Liver (tissue), 9 donors: Measurements from ENCODE around the gene NAV2. TPM values are rescaled to one million over a fixed set of nuclear protein-coding genes. Genes with fewer than 3 reads are reported as not detected.

Experiments
- DNase-seq: peaks from one replicate; pipeline ENCODE4 v3.0.0-alpha.2; 2017; ENCODE audit warnings: low spot score
- H3K27ac ChIP-seq, 2 donors: one replicate each; pipeline ENCODE4 v1.7.0; 2013; ENCODE audit warnings: inconsistent platforms in 2 of 2, low read length in 2 of 2, control low read depth in 1 of 2, low read depth in 1 of 2, mild to moderate bottlenecking in 1 of 2
- H3K27me3 ChIP-seq, 4 donors: one replicate each; pipeline versions ENCODE4 v1.6.1 to v1.7.0; 2013; ENCODE audit warnings: low read length in 3 of 4, inconsistent platforms in 1 of 4, mild to moderate bottlenecking in 1 of 4, moderate library complexity in 1 of 4; ENCODE audit not compliant: control insufficient read depth in 4 of 4, insufficient read depth in 4 of 4
- H3K36me3 ChIP-seq, 4 donors: one replicate each; pipeline versions ENCODE4 v1.6.1 to v1.7.0; 2013; ENCODE audit warnings: low read length in 3 of 4, mild to moderate bottlenecking in 3 of 4, low read depth in 1 of 4, moderate library complexity in 1 of 4; ENCODE audit not compliant: control insufficient read depth in 4 of 4, insufficient read depth in 3 of 4
- H3K4me1 ChIP-seq, 4 donors: one replicate each; pipeline versions ENCODE4 v1.6.1 to v1.7.0; 2013; ENCODE audit warnings: low read length in 3 of 4, mild to moderate bottlenecking in 3 of 4, moderate library complexity in 1 of 4; ENCODE audit not compliant: control insufficient read depth in 4 of 4, insufficient read depth in 4 of 4
- H3K4me3 ChIP-seq, 3 donors: one replicate each; pipeline versions ENCODE4 v1.6.1 to v1.7.0; 2013; ENCODE audit warnings: low read length in 3 of 3, control low read depth in 1 of 3, low read depth in 1 of 3, mild to moderate bottlenecking in 1 of 3
- H3K9ac ChIP-seq, 2 donors: one replicate each; pipeline ENCODE4 v1.7.0; 2013; ENCODE audit warnings: low read length in 2 of 2, mild to moderate bottlenecking in 2 of 2, moderate library complexity in 2 of 2, control low read depth in 1 of 2, low read depth in 1 of 2
- H3K9me3 ChIP-seq, 4 donors: one replicate each; pipeline versions ENCODE4 v1.6.1 to v1.7.0; 2013; ENCODE audit warnings: low read length in 3 of 4; ENCODE audit not compliant: control insufficient read depth in 4 of 4
- ATF3 ChIP-seq: IDR thresholded peaks from 2 replicates; pipeline ENCODE4 v1.6.1; 2016; ENCODE audit warnings: antibody characterized with exemption
- CTCF ChIP-seq: fragments of 150-350 bp; IDR thresholded peaks from 2 replicates; pipeline ENCODE4 v1.5.1; 2017; ENCODE audit warnings: improper control_type of control experiment, low read depth, low read length; ENCODE audit not compliant: missing input control
- FOXA1 ChIP-seq: IDR thresholded peaks from 2 replicates; pipeline ENCODE4 v1.6.1; 2016; ENCODE audit warnings: antibody characterized with exemption
- FOXA2 ChIP-seq: IDR thresholded peaks from 2 replicates; pipeline ENCODE4 v1.6.1; 2016; ENCODE audit warnings: antibody characterized with exemption
- HNF4A ChIP-seq, 2 donors: conservative IDR thresholded peaks; 2 replicates each; pipeline ENCODE4 v1.6.1; 2016; ENCODE audit warnings: antibody characterized with exemption in 2 of 2, mild to moderate bottlenecking in 2 of 2
- HNF4G ChIP-seq: IDR thresholded peaks from 2 replicates; pipeline ENCODE4 v1.6.1; 2016; ENCODE audit warnings: antibody characterized with exemption
- JUND ChIP-seq, 2 donors: IDR thresholded peaks; 2 replicates each; pipeline ENCODE4 v1.6.1; 2016; ENCODE audit warnings: antibody characterized with exemption in 2 of 2
- RAD21 ChIP-seq, 2 donors: IDR thresholded peaks; 2 replicates each; pipeline ENCODE4 v1.6.1; 2016; ENCODE audit warnings: antibody characterized with exemption in 2 of 2, mild to moderate bottlenecking in 2 of 2
- REST ChIP-seq: IDR thresholded peaks from 2 replicates; pipeline ENCODE4 v1.6.1; 2016; ENCODE audit warnings: antibody characterized with exemption, mild to moderate bottlenecking
- RXRA ChIP-seq, 2 donors: IDR thresholded peaks; 2 replicates each; pipeline ENCODE4 v1.6.1; 2017 to 2018; ENCODE audit warnings: antibody characterized with exemption in 2 of 2, mild to moderate bottlenecking in 1 of 2
- YY1 ChIP-seq: IDR thresholded peaks from 2 replicates; pipeline ENCODE4 v1.6.1; 2016; ENCODE audit warnings: antibody characterized with exemption, mild to moderate bottlenecking
- ZBTB33 ChIP-seq: IDR thresholded peaks from 2 replicates; pipeline ENCODE4 v1.6.1; 2016; ENCODE audit warnings: antibody characterized with exemption
- WGBS: extraction: QIAGEN DNeasy Blood & Tissue Kit; methylation state at CpG from one replicate; pipeline ENCODE4 v1.1.7; 2013; 5-methylcytosine and 5-hydroxymethylcytosine counted together
- polyA plus RNA-seq, 2 donors: library from polyadenylated mRNA; stranded (reverse) in 1 of 2; unstranded in 1 of 2; fragments of 200-250 nt in 1 of 2; fragments of >200 nt in 1 of 2; fragmentation: Nextera tagmentation in 1 of 2; extraction: Ambion mirVana in 1 of 2; gene quantifications; one replicate each; pipeline versions ENCODE4 v1.2.1 to v1.2.3, GENCODE V29; 2013 to 2015
- total RNA-seq, 2 donors: library from RNA; depleted of rRNA; stranded (reverse); fragments of >200 nt; gene quantifications; one replicate each; pipeline ENCODE4 v1.2.3, GENCODE V29; 2014
- donor health status: healthy.
- donor health status: healthy.
- donor health status: healthy.
- donor health status: healthy.
- donor health status: healthy.

The NAV2 gene
- total and polyA plus RNA-seq, 4 donors, result 6.3 to 20.5 (median 11.6) TPM

GRCh38 chr11:20125927-20126326, 413.3 kb downstream of the NAV2 start:
- Histone ChIP-seq H3K9ac (no peak overlapping the region), H3K27me3 (no peaks in the 10 kb centered on the region), H3K9me3 (no peaks in the 10 kb centered on the region), H3K4me3 (no peak overlapping the region), H3K27ac (no peak overlapping the region), H3K36me3 (no peaks in the 10 kb centered on the region), H3K4me1 (no peaks in the 10 kb centered on the region)
- WGBS, result 86% methylated on average over 6 of the region's 6 CpGs
- TF ChIP-seq HNF4A (conservative IDR thresholded peaks at IDR 0.05), result no peak
- TF ChIP-seq JUND (IDR thresholded peaks at IDR 0.05), result no peak
- TF ChIP-seq YY1, result no peak
- TF ChIP-seq RXRA (IDR thresholded peaks at IDR 0.05), result no peak
- no peak for TF ChIP-seq RAD21 (IDR thresholded peaks at IDR 0.05)
- no peak for TF ChIP-seq REST
- TF ChIP-seq FOXA1, result no peak
- no peak for DNase-seq

- TF ChIP-seq RAD21 (IDR thresholded peaks at IDR 0.05) (no peak), CTCF (no peak), RXRA (IDR thresholded peaks at IDR 0.05) (no peak), YY1 (no peak), ATF3 (no peak), JUND (IDR thresholded peaks at IDR 0.05) (no peak), HNF4G (no peak), FOXA2 (no peak), FOXA1 (no peak), ZBTB33 (no peak)
- no peaks in the 10 kb centered on the region for H3K9me3 ChIP-seq
- whole genome bisulfite sequencing, result 86% methylated on average over 8 of the region's 8 CpGs
- no peaks in the 10 kb centered on the region for H3K36me3 ChIP-seq
- H3K4me1 ChIP-seq, result peaks cover 0 to 2% (median under 1%) of the 10 kb centered on the region in 4 donors
- no peak overlapping the region for H3K9ac ChIP-seq
- H3K27ac ChIP-seq, result no peak overlapping the region
- no peak overlapping the region for H3K4me3 ChIP-seq
- DNase-seq, result no peak
- H3K27me3 ChIP-seq, result no peaks in the 10 kb centered on the region
Measured at GRCh38 chr11:20126724-20127123, 414.1 kb downstream of the NAV2 start.
